22Rv1 (cell line): Measurements from ENCODE around the gene TMEM8B.
"Not testable (repeated sequence)": the region's sequence is repeated elsewhere in the genome, so short reads cannot be mapped to it uniquely, and the experiment has no call there.

ENCODE experiments used
- H3K27ac ChIP-seq: fragments of 450-650 bp; 2 replicates; pipeline ENCODE4 v1.5.1; 2017
- CTCF ChIP-seq: fragments of 450-650 bp; IDR thresholded peaks from 2 replicates; pipeline ENCODE4 v1.5.1; 2017; ENCODE audit warnings: mild to moderate bottlenecking
- ZFX ChIP-seq: fragments of 450-650 bp; IDR thresholded peaks from 2 replicates; pipeline ENCODE4 v1.6.1; 2017; ENCODE audit warnings: antibody characterized with exemption, borderline replicate concordance

Gene TMEM8B

GRCh38 chr9:35912791-35913400 lies 83.9 kb downstream of the TMEM8B start:
- no peak overlapping the region for H3K27ac ChIP-seq
- TF ChIP-seq ZFX (no peak), CTCF (no peak)

- H3K27ac ChIP-seq: not testable (repeated sequence)
Observed at GRCh38 chr9:35913429-35913828, 84.4 kb downstream of the TMEM8B start.

GRCh38 chr9:35914301-35914807 lies 85.3 kb downstream of the TMEM8B start:
- no peak overlapping the region for H3K27ac ChIP-seq
- TF ChIP-seq ZFX (no peak), CTCF (no peak)
